LNCAP (cell line): Measurements from ENCODE around the gene IL16.

Experiments
- TF ChIP-seq, protein P1 (sequence below): fragments of 450-650 bp; IDR thresholded peaks from 2 replicates; pipeline ENCODE4 v1.5.1; 2017; ENCODE audit warnings: mild to moderate bottlenecking

Gene IL16

DNA sequence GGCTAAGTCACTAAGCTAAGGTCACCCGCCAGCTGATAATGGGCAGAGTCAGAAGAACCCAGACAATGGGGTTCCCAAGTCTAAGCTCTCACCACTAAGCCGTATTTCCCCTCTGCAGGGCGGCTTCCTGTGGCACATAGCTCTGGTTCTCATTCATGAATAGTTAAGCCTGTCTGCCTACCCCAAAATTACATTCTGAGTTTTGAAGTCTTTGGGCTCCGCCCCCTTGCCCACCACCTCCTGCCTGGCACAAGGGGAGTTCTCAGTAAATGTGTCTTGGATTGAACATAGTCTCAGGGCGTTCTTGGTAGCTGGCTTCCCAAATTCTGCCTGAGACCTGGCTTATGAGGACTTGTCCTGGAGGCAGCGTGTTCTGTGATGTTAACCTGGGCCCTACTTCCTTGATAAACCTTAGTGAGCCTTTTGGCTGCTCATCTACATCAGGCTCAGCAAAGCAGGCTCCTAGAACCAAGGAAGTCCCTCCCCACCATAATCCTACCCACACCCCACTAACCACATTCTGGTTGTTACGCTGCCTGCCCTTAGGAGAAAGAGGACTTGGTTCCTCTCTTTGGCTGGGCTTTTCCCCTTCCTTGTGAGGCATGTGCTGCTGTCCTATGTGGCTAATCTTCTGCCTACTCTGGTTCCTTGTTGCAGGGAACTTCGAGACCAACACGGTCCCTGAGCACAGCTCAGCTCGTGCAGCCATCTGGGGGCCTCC lies 72.4 kb downstream of the IL16 start:
- TF ChIP-seq, protein P1, sequence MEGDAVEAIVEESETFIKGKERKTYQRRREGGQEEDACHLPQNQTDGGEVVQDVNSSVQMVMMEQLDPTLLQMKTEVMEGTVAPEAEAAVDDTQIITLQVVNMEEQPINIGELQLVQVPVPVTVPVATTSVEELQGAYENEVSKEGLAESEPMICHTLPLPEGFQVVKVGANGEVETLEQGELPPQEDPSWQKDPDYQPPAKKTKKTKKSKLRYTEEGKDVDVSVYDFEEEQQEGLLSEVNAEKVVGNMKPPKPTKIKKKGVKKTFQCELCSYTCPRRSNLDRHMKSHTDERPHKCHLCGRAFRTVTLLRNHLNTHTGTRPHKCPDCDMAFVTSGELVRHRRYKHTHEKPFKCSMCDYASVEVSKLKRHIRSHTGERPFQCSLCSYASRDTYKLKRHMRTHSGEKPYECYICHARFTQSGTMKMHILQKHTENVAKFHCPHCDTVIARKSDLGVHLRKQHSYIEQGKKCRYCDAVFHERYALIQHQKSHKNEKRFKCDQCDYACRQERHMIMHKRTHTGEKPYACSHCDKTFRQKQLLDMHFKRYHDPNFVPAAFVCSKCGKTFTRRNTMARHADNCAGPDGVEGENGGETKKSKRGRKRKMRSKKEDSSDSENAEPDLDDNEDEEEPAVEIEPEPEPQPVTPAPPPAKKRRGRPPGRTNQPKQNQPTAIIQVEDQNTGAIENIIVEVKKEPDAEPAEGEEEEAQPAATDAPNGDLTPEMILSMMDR, result no peak

DNA sequence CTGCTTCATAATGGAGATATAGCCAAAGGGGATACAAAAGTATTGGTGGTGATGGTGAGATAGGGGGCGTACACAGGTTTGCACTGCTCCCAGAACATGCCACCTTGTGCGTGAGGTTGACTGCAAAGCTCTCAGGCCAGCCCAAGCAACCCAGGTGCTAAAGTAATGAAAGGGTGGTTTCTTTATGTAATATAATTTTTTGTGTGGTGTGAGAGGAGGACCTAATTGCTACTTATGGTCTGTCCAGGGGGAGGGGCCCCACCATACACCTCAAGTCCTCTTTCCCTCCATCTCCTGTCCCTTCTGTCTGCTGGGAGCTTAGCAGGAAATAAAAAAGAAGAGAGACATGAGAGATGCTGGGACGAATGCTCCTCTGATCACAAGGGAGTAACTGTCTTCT lies 73.5 kb downstream of the IL16 start:
- TF ChIP-seq, protein P1, result no peak

DNA sequence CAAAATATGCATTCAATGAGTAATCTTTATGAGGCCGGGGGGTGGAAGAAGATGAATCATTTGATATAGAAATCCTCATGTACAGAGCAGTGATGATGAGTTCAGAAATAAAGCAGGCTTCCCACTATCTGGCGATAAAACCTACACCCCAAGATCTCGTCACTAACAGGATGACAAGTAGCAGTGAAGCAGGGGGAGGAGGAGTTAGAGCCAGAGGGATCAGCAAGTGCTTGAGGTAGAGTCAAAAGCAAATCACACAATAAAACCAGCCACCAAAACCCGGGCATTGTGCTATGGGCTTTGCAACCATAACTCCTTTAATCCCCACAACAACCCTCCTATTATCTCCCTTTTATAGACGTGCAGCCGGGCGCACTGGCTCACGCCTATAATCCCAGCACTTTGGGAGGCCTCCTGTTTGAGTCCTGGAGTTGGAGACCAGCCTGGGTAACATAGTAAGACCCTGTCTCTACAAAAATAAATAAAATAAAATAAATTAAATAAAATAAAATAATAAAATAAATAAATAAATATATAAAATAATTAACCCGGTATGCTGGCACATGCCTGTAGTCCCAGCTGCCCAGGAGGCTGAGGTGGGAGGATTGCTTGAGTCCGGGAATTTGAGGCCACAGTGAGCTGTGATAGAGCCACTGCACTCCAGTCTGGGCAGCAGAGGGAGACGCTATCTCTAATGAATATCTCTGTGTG lies 74.3 kb downstream of the IL16 start:
- TF ChIP-seq, protein P1, result no peak

DNA sequence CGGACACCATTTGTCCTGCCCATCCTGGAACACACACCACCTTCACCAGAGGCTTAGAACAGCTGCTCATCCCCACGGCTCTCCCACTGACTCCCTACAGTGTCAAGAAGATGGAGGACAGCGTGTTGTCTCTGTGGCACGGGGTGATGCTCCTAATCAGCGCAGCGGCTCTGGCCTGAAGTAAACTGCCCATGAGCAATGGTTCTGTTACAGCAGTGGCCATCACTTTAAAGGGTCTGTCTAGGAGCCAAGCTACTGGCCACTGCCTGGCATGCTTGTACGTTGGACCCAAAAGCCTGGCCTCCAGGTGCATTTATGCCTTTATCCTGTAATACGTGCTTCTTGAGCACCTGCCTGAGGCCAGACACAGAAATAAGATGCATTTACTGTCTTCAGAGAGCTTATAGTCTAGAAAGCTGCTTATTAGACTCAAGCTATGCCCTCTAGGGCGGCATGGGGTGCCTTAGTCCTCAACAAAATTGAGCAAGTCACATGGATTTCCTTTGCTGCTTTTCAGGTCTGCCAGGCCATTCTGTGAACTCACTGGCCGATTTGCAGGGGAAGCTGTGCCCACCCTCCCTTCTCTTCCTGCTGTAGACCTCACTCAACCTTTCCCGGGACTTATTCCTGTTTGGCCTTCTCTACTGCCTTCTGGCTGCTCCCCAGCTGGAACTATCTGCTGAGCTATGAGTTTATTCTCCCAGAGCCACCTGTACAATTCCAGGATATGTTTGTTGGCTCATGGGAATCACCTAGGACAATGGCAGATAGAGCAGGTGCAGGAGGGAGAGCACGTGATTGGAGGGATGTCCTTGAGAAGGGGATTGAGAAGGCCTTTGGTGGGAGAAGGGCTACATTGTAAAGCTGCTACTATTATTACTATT lies 75.3 kb downstream of the IL16 start:
- TF ChIP-seq, protein P1, result no peak

DNA sequence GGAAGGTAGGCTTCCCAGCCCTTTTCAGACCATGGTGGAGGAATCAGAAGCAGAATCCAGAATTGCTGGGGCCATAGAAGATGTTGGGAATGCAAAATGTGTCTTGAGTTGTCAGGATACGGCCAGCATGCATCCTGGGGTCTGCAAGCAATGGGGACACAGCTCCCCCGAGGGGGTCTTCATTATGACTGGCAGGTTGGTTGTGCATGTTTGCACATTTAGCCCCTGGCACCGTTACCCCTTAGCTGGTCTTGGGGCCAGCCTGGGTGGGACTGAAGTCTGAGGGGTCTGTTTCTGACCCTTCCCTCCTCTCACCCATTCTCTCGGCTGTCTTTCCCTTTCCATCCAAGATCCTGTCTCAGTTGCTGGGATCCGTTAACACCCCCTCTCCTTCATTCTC lies 76.5 kb downstream of the IL16 start:
- TF ChIP-seq, protein P1, result no peak

DNA sequence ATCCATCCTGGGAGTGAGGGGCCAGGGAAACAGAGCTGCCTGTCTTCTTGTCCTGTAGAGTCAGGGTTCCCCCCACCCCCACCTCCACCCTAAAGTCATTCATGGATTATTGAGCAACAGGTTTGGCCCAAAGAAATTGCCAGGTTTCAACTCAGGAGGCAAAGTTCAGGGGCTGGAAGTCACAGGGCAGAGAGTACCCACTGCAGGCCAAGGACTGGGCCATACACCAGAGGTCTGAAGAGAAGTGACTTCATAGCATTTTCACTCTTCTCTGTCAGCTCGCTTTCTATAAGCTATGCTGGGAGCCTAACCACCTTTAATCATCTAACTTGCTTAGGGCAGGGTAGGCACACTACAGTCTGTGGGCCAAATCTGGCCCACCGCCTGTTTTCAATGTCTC lies 77.2 kb downstream of the IL16 start:
- TF ChIP-seq, protein P1, result no peak

DNA sequence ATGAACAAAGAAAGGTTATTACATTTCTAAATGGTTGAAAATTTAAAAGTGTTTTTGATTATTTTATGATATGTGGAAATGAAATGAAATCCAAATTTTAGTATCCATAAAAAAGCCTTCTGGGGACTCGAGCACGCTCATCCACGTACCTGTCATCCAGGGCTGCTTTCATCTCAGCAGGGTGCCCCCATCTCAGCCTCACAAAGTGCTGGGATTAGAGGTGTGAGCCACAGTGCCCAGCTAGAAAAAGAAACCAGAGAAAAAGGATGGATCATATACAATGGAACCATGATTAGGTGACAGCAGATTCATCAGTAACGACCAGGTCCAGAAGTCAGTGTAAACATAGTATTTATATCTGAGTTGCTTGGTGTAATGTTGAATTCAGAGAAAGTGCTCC lies 77.6 kb downstream of the IL16 start:
- TF ChIP-seq, protein P1, result no peak
